SH-SY5Y (cell line): ENCODE results near the gene RNPS1.

Experiments
- GATA2 ChIP-seq: IDR thresholded peaks from 2 replicates; pipeline ENCODE4 v1.6.1; 2011; ENCODE audit warnings: mild to moderate bottlenecking, low read depth, low read length
- GATA3 ChIP-seq: IDR thresholded peaks from 2 replicates; pipeline ENCODE4 v1.6.1; 2011; ENCODE audit warnings: low read depth, mild to moderate bottlenecking, low read length, moderate library complexity

- TF ChIP-seq GATA3, result no peak
- TF ChIP-seq GATA2, result no peak
Observed at GRCh38 chr16:2277466-2278271, 9.7 kb upstream of the RNPS1 start.
